ENCODE results near the gene PDZD2. TPM values are rescaled to one million over a fixed set of nuclear protein-coding genes. Genes with fewer than 3 reads are reported as not detected.

Gene PDZD2
- total RNA-seq, 1 experiment from 2014 or later: not detected

- CTCF ChIA-PET: no interaction called here
- BruUV-seq (replicated peaks): no TSS peak
- intact Hi-C loops (cut with micrococcal nuclease; ENCODE audit: unreplicated experiment): no loop called here
These were observed 104.7 kb downstream of the PDZD2 start for GRCh38 chr5:31743678-31744077.

DNA sequence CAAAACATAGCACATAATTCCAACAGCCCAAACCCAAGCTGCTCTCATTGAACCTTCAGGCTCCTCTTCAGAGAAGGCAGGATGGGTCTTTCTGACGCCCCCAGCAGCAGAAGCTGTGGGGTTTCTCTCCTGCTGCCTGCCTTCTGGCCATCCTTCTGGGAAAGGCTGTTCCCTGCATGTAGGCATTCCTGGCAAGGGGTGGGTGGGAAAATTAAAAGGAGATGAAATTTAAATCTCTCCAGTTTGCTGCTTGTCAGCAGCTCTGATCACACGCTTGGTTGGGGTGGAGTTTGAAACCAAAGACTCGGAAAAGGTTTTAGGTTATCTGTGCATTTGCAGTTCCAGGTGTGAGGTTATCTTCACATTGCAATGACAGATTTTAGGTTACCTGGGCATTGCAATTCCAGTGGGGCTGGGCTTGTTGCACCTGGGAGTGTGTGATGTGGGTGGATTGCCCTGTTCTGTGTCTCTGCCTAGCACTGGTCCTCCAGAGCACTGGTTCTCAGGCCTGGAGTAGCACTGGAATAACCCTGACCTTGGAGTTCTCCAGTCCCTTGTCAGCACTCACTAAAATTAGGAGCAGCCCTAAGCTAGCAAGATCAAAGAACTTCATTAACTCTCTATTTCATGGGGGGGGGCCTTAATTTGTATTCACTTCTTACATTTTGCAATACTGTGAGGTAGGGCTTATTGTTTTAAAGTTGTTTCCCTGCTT is 109.7 kb downstream of the PDZD2 start:
- no peak for TF ChIP-seq EZH2 (IDR thresholded peaks at IDR 0.05; ENCODE audit: low read depth)
- TF ChIP-seq, protein P1, sequence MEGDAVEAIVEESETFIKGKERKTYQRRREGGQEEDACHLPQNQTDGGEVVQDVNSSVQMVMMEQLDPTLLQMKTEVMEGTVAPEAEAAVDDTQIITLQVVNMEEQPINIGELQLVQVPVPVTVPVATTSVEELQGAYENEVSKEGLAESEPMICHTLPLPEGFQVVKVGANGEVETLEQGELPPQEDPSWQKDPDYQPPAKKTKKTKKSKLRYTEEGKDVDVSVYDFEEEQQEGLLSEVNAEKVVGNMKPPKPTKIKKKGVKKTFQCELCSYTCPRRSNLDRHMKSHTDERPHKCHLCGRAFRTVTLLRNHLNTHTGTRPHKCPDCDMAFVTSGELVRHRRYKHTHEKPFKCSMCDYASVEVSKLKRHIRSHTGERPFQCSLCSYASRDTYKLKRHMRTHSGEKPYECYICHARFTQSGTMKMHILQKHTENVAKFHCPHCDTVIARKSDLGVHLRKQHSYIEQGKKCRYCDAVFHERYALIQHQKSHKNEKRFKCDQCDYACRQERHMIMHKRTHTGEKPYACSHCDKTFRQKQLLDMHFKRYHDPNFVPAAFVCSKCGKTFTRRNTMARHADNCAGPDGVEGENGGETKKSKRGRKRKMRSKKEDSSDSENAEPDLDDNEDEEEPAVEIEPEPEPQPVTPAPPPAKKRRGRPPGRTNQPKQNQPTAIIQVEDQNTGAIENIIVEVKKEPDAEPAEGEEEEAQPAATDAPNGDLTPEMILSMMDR (conservative IDR thresholded peaks at IDR 0.05): no peak
- no peaks in the 10 kb centered on the region for H3K36me3 ChIP-seq (ENCODE audit: low read depth)
- no peak overlapping the region for H2AFZ ChIP-seq
- CTCF ChIA-PET: no interaction called here
- no peak overlapping the region for H3K4me3 ChIP-seq
- intact Hi-C loops (cut with micrococcal nuclease; ENCODE audit: unreplicated experiment): no loop called here
- BruUV-seq (replicated peaks): no TSS peak
- H3K4me1 ChIP-seq (replicated peaks; ENCODE audit: insufficient read depth): no peaks in the 10 kb centered on the region
- no peaks in the 10 kb centered on the region for H4K20me1 ChIP-seq (ENCODE audit: insufficient read depth)
- POLR2A ChIA-PET (ENCODE audit: unreplicated experiment): no interaction called here
- H3K4me2 ChIP-seq: no peak overlapping the region
- no peaks in the 10 kb centered on the region for H3K9me3 ChIP-seq (ENCODE audit: insufficient read depth, low read depth)
- no peaks in the 10 kb centered on the region; the same call in 1 of the 2 replicates for H3K9me2 ChIP-seq (ENCODE audit: insufficient read depth)
- H3K27me3 ChIP-seq (ENCODE audit: insufficient read depth, low read depth): peaks cover 87% of the 10 kb centered on the region
- no peak for DNase-seq
- no peaks in the 10 kb centered on the region for H3F3A ChIP-seq (ENCODE audit: insufficient read depth, low read depth)
- no peaks in the 10 kb centered on the region for H3K79me2 ChIP-seq (ENCODE audit: low read depth)
- H3K27ac ChIP-seq: no peak overlapping the region

More at GRCh38 chr5:31743678-31744077, 104.7 kb downstream of the PDZD2 start:
- H3K79me2 ChIP-seq (ENCODE audit: low read depth): no peaks in the 10 kb centered on the region
- no peaks in the 10 kb centered on the region for H4K20me1 ChIP-seq (ENCODE audit: insufficient read depth)
- H3K27ac ChIP-seq: no peak overlapping the region
- TF ChIP-seq, protein P1 (conservative IDR thresholded peaks at IDR 0.05): no peak
- no peak for TF ChIP-seq EZH2 (IDR thresholded peaks at IDR 0.05; ENCODE audit: low read depth)
- H3K36me3 ChIP-seq (ENCODE audit: low read depth): no peaks in the 10 kb centered on the region
- no peak overlapping the region for H3K4me2 ChIP-seq
- DNase-seq: no peak
- no peaks in the 10 kb centered on the region; the same call in 1 of the 2 replicates for H3K9me2 ChIP-seq (ENCODE audit: insufficient read depth)
- H3K27me3 ChIP-seq (ENCODE audit: insufficient read depth, low read depth): peaks cover 54% of the 10 kb centered on the region
- POLR2A ChIA-PET (ENCODE audit: unreplicated experiment): interaction anchor here (0.6 kb wide), 1 partner anchor 9 kb away, joined by 7 read pairs; no protein-coding TSS in a partner anchor
- H3F3A ChIP-seq (ENCODE audit: insufficient read depth, low read depth): no peaks in the 10 kb centered on the region
- H3K9me3 ChIP-seq (ENCODE audit: insufficient read depth, low read depth): no peaks in the 10 kb centered on the region
- no peaks in the 10 kb centered on the region for H3K4me1 ChIP-seq (replicated peaks; ENCODE audit: insufficient read depth)
- H2AFZ ChIP-seq: no peak overlapping the region
- H3K4me3 ChIP-seq: no peak overlapping the region

GRCh38 chr5:31750215-31750614 is 111.3 kb downstream of the PDZD2 start:
- POLR2A ChIA-PET (ENCODE audit: unreplicated experiment): no interaction called here
- Histone ChIP-seq H4K20me1 (ENCODE audit: insufficient read depth) (no peaks in the 10 kb centered on the region), H3K4me3 (no peak overlapping the region), H3K4me2 (no peak overlapping the region), H3K9me2 (ENCODE audit: insufficient read depth) (no peaks in the 10 kb centered on the region; the same call in 1 of the 2 replicates), H3K27me3 (ENCODE audit: insufficient read depth, low read depth) (peaks cover 91% of the 10 kb centered on the region), H3K36me3 (ENCODE audit: low read depth) (no peaks in the 10 kb centered on the region), H3K27ac (no peak overlapping the region), H3K4me1 (replicated peaks; ENCODE audit: insufficient read depth) (no peaks in the 10 kb centered on the region), H2AFZ (no peak overlapping the region), H3F3A (ENCODE audit: insufficient read depth, low read depth) (no peaks in the 10 kb centered on the region), H3K79me2 (ENCODE audit: low read depth) (no peaks in the 10 kb centered on the region), H3K9me3 (ENCODE audit: insufficient read depth, low read depth) (no peaks in the 10 kb centered on the region)
- CTCF ChIA-PET: no interaction called here
- no peak for DNase-seq
- no TSS peak for BruUV-seq (replicated peaks)
- intact Hi-C loops (cut with micrococcal nuclease; ENCODE audit: unreplicated experiment): no loop called here
- TF ChIP-seq, protein P1 (conservative IDR thresholded peaks at IDR 0.05): no peak
- TF ChIP-seq EZH2 (IDR thresholded peaks at IDR 0.05; ENCODE audit: low read depth): no peak

Measured in PC-9 (cell line).